ENCODE data around the gene C1QL4. TPM values are rescaled to one million over a fixed set of nuclear protein-coding genes. Genes with fewer than 3 reads are reported as not detected.

Gene C1QL4
- total and polyA plus RNA-seq, 2 donors (not counting 1 experiment from before 2014, with no cell fraction given) = 0.17 TPM; not detected in 1

DNA sequence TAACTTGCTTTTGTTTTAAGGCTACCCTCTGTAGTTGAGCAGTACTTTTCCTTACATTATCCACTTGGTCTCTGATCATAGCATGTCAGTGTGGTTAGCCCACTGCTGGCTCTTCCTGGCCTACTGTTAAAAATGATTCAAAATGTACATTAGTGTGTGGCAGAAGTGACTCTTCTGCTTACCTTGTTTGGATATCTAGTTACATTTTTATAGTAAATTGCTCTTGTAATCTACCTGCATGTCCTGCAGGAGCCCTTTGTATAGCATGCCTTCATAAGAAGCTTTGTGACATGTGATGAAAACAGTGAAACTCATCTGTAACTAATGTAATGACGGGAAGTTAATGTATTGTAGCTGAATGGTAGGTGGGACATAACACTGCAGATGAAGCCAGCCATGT lies 38.4 kb upstream of the C1QL4 start:
- Histone ChIP-seq H4K20me1 (ENCODE audit: control insufficient read depth, extremely low read depth, insufficient read depth, low read length) (no peaks in the 10 kb centered on the region), H2AFZ (ENCODE audit: low read length) (no peak overlapping the region), H3K9ac (ENCODE audit: insufficient read depth, low read length) (no peak overlapping the region), H3K9me3 (ENCODE audit: control insufficient read depth, insufficient read depth, low read depth, low read length) (no peaks in the 10 kb centered on the region), H3K27ac (ENCODE audit: insufficient read depth, low read length) (no peak overlapping the region), H3K79me2 (ENCODE audit: control insufficient read depth, insufficient read depth, low read length) (peaks cover 54% of the 10 kb centered on the region), H3K36me3 (ENCODE audit: control insufficient read depth, insufficient read depth, low read length) (peaks cover 1% of the 10 kb centered on the region), H3K4me3 (replicated peaks in 1 of 4; ENCODE audit: control extremely low read depth in 1 of 4, insufficient read depth in 1 of 4, low read depth in 3 of 4, low read length in 4 of 4) (no peak overlapping the region), H3K4me2 (ENCODE audit: extremely low read depth, insufficient read depth, low read length) (no peak overlapping the region), H3K27me3 (ENCODE audit: control insufficient read depth, insufficient read depth, low read length) (no peaks in the 10 kb centered on the region), H3K4me1 (ENCODE audit: control insufficient read depth, extremely low read depth, insufficient read depth, low read length) (no peaks in the 10 kb centered on the region)
- TF ChIP-seq EZH2 (IDR thresholded peaks at IDR 0.05; ENCODE audit: low read length, missing control alignments) = no peak
- TF ChIP-seq, protein P1, sequence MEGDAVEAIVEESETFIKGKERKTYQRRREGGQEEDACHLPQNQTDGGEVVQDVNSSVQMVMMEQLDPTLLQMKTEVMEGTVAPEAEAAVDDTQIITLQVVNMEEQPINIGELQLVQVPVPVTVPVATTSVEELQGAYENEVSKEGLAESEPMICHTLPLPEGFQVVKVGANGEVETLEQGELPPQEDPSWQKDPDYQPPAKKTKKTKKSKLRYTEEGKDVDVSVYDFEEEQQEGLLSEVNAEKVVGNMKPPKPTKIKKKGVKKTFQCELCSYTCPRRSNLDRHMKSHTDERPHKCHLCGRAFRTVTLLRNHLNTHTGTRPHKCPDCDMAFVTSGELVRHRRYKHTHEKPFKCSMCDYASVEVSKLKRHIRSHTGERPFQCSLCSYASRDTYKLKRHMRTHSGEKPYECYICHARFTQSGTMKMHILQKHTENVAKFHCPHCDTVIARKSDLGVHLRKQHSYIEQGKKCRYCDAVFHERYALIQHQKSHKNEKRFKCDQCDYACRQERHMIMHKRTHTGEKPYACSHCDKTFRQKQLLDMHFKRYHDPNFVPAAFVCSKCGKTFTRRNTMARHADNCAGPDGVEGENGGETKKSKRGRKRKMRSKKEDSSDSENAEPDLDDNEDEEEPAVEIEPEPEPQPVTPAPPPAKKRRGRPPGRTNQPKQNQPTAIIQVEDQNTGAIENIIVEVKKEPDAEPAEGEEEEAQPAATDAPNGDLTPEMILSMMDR (conservative IDR thresholded peaks at IDR 0.05 in 1 of 2, IDR thresholded peaks at IDR 0.05 in 1 of 2; ENCODE audit: low read depth in 1 of 2, low read length in 2 of 2) = no peak
- DNase-seq (ENCODE audit: low read depth in 2 of 2) = no peak

DNA sequence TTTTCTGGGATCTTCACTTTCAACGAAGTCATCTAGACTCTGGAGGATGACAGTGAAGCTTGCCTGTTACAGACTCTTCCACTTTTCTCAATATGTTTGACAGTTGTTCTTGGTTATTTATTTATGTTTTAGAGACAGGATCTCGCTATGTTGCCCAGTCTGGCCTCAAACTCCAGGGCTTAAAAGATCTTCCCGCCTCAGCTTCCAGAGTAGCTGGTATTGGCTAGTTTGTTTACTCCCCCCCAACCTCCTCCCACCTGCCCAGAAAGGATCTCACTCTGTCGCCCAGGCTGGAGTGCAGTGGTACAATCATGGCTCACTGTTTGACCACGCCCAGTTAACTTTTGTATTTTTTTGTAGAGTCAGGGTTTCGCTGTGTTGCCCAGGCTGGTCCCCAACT lies 33.6 kb upstream of the C1QL4 start:
- TF ChIP-seq EZH2 (IDR thresholded peaks at IDR 0.05; ENCODE audit: low read length, missing control alignments) = no peak
- TF ChIP-seq, protein P1 (conservative IDR thresholded peaks at IDR 0.05 in 1 of 2, IDR thresholded peaks at IDR 0.05 in 1 of 2; ENCODE audit: low read depth in 1 of 2, low read length in 2 of 2) = no peak
- Histone ChIP-seq H4K20me1 (ENCODE audit: control insufficient read depth, extremely low read depth, insufficient read depth, low read length) (no peaks in the 10 kb centered on the region), H3K36me3 (ENCODE audit: control insufficient read depth, insufficient read depth, low read length) (peaks cover 1% of the 10 kb centered on the region), H3K27ac (ENCODE audit: insufficient read depth, low read length) (no peak overlapping the region), H3K9me3 (ENCODE audit: control insufficient read depth, insufficient read depth, low read depth, low read length) (no peaks in the 10 kb centered on the region), H3K4me1 (ENCODE audit: control insufficient read depth, extremely low read depth, insufficient read depth, low read length) (peaks cover 2% of the 10 kb centered on the region), H3K4me2 (ENCODE audit: extremely low read depth, insufficient read depth, low read length) (peak overlapping the region; percentile 11), H3K9ac (ENCODE audit: insufficient read depth, low read length) (no peak overlapping the region), H2AFZ (ENCODE audit: low read length) (no peak overlapping the region), H3K27me3 (ENCODE audit: control insufficient read depth, insufficient read depth, low read length) (no peaks in the 10 kb centered on the region), H3K4me3 (replicated peaks in 1 of 4; ENCODE audit: control extremely low read depth in 1 of 4, insufficient read depth in 1 of 4, low read depth in 3 of 4, low read length in 4 of 4) (no peak overlapping the region), H3K79me2 (ENCODE audit: control insufficient read depth, insufficient read depth, low read length) (peaks cover 69% of the 10 kb centered on the region)
- DNase-seq (ENCODE audit: low read depth in 2 of 2) = no peak

DNA sequence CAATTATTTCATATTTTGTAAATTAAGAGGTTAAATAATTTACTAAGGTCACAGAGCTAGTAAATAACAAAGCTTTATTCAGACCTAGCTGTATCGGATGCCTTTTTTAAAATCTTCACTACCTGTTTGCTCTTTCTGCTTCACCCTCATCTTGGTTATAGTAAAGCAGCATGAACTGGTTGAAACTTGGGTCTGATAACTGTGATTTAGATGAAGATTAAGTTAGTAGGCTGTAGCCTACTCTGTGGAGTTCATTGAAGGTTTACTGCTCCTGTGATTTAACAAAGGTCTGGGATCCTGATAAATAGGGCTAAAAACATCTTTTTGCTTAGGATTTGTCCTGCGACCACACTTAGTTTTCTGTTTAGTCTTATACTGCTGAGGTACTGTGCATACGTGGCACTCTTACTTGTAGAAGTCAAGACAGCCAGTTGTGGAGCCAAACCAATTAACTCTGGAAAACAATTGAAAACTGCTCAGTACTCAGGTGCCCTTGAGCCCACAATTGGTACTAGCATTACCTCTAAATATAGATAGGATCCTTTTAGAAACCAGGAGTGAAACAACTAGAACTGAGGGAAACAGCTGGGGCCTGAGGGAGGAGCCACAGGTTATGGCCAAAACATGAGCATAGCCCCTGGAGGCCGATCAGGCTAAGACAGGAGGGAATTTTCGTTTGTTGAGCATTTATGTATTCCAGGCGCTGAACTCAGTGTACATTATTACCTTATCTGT lies 32.6 kb upstream of the C1QL4 start:
- Histone ChIP-seq H3K27ac (ENCODE audit: insufficient read depth, low read length) (no peak overlapping the region), H4K20me1 (ENCODE audit: control insufficient read depth, extremely low read depth, insufficient read depth, low read length) (no peaks in the 10 kb centered on the region)

More for the DNA sequence above, 32.6 kb upstream of the C1QL4 start:
- Histone ChIP-seq H3K4me2 (ENCODE audit: extremely low read depth, insufficient read depth, low read length) (peak overlapping the region; percentile 30), H2AFZ (ENCODE audit: low read length) (no peak overlapping the region), H3K27me3 (ENCODE audit: control insufficient read depth, insufficient read depth, low read length) (no peaks in the 10 kb centered on the region), H3K36me3 (ENCODE audit: control insufficient read depth, insufficient read depth, low read length) (peaks cover 1% of the 10 kb centered on the region), H3K79me2 (ENCODE audit: control insufficient read depth, insufficient read depth, low read length) (peaks cover 63% of the 10 kb centered on the region), H3K9me3 (ENCODE audit: control insufficient read depth, insufficient read depth, low read depth, low read length) (no peaks in the 10 kb centered on the region), H3K4me1 (ENCODE audit: control insufficient read depth, extremely low read depth, insufficient read depth, low read length) (peaks cover 6% of the 10 kb centered on the region), H3K9ac (ENCODE audit: insufficient read depth, low read length) (no peak overlapping the region), H3K4me3 (replicated peaks in 1 of 4; ENCODE audit: control extremely low read depth in 1 of 4, insufficient read depth in 1 of 4, low read depth in 3 of 4, low read length in 4 of 4) (peak overlapping the region in 2 of 4 experiments; percentile 43 to 87)
- TF ChIP-seq EZH2 (IDR thresholded peaks at IDR 0.05; ENCODE audit: low read length, missing control alignments) = no peak
- TF ChIP-seq, protein P1 (conservative IDR thresholded peaks at IDR 0.05 in 1 of 2, IDR thresholded peaks at IDR 0.05 in 1 of 2; ENCODE audit: low read depth in 1 of 2, low read length in 2 of 2) = peak; percentile 53 to 65
- peak; percentile 49 to 58 for DNase-seq (ENCODE audit: low read depth in 2 of 2)

All from fibroblast of lung (primary cell).